HUES64 (cell line): Measurements from ENCODE around the gene PELO.

Experiments used
- H3K27ac ChIP-seq: 2 replicates; pipeline ENCODE4 v1.7.0; 2013; ENCODE audit warnings: low read depth, low read length, inconsistent platforms
- H3K27me3 ChIP-seq: 2 replicates; pipeline ENCODE4 v1.6.1; 2013; ENCODE audit warnings: mild to moderate bottlenecking, low read length; ENCODE audit not compliant: insufficient read depth
- H3K36me3 ChIP-seq: 2 replicates; pipeline ENCODE4 v1.6.1; 2013; ENCODE audit warnings: mild to moderate bottlenecking, low read length; ENCODE audit not compliant: insufficient read depth
- H3K4me1 ChIP-seq: 2 replicates; pipeline ENCODE4 v1.6.1; 2013; ENCODE audit warnings: mild to moderate bottlenecking, low read length, moderate library complexity; ENCODE audit not compliant: insufficient read depth
- H3K4me3 ChIP-seq: 2 replicates; pipeline ENCODE4 v1.5.1; 2013; ENCODE audit warnings: mild to moderate bottlenecking, low read length, moderate library complexity
- H3K9ac ChIP-seq: 2 replicates; pipeline ENCODE4 v1.6.1; 2013; ENCODE audit warnings: mild to moderate bottlenecking, low read depth, low read length
- H3K9me3 ChIP-seq: 2 replicates; pipeline ENCODE4 v1.6.1; 2013; ENCODE audit warnings: low read depth, low read length; ENCODE audit not compliant: insufficient read depth
- WGBS: fragments of 150-250, 120-280 bp; methylation state at CpG from one replicate; pipeline ENCODE4 v1.1.7; 2013; ENCODE audit warnings: missing lambda C conversion rate; 5-methylcytosine and 5-hydroxymethylcytosine counted together

The PELO gene

DNA sequence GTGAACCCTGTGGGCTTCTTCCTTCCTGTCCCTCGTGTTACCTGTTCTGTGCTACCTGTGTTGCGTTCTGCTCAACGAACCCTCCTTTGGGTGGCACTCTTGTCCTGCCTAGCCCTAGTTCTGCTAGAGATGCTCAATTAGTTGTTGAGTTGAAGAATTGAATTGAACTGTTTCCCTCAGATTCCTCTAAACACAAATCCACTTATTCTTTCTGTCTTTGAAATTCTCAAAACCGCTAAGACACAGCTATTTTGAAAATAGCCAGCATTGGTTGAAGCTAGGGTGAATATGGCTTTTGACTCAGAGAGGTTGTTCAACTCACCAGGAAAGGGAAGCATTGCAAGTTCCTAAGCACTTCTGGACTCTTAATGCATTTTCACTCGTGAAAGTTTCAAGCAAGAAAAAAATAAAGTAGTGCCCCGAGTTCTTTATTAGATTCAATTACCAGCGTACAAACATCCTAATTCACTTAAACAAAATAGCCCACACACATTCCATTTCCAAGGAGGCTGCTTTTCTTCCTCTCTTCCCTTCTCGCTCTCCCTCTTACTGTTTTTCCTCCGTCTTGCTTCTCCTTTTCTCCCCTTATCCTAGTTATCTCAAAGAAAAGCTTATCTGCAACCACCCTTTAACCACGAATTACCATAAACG lies 642 bp upstream of the PELO start:
- WGBS = 11% methylated on average over 11 of the region's 11 CpGs
- Histone ChIP-seq H3K4me3 (peak overlapping the region; percentile 69), H3K9me3 (no peaks in the 10 kb centered on the region), H3K27me3 (peaks cover 23% of the 10 kb centered on the region; the same call in 1 of the 2 replicates), H3K27ac (no peak overlapping the region), H3K4me1 (peaks cover 8% of the 10 kb centered on the region; the same call in 1 of the 2 replicates), H3K9ac (no peak overlapping the region), H3K36me3 (no peaks in the 10 kb centered on the region)

DNA sequence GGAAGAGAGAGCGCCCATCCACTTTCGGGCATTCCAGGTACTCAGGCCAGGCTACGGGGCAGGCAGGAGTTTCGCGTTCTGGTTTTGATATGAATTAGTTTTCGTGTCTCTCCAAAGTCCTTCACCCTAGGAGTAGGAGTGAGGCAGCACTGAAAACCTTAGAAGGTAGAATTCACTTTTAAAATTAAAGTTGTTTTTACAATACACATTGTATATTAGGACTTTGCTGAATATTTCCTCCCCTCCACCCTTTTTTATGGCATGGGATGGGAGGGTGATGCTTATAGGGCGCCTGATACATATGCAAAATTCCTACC lies 747 bp downstream of the PELO start:
- Histone ChIP-seq H3K9ac (0 out of 2 replicates have a peak overlapping the region, but pooled peaks have one; percentile 50), H3K4me3 (peak overlapping the region; percentile 69), H3K9me3 (no peaks in the 10 kb centered on the region), H3K27me3 (peaks cover 23% of the 10 kb centered on the region; the same call in 1 of the 2 replicates), H3K27ac (no peak overlapping the region), H3K4me1 (peaks cover 8% of the 10 kb centered on the region; the same call in 1 of the 2 replicates), H3K36me3 (no peaks in the 10 kb centered on the region)
- 3% methylated on average over 5 of the region's 7 CpGs for WGBS

DNA sequence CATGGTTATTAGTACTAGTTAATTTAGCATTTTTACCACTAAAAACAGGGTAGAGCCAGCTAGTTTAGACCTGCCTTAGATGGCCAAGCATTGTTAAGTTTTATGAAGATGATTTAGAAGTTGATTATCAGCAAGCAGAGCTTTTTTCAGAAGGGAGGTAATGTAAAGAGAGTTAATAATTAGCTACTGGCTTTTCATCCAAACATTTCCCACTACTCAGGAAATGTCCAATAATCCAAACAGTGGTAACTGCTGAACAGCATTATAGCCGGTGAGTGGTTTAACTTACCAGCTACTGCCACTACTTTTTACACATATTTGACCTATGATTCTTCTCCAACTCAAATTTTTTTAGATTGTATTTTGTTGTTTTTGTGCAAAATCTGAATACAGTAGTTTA lies 1.7 kb downstream of the PELO start:
- Histone ChIP-seq H3K27ac (no peak overlapping the region), H3K4me1 (peaks cover 8% of the 10 kb centered on the region; the same call in 1 of the 2 replicates), H3K9me3 (no peaks in the 10 kb centered on the region), H3K9ac (no peak overlapping the region), H3K4me3 (peak overlapping the region; percentile 69; the same call in 1 of the 2 replicates), H3K36me3 (no peaks in the 10 kb centered on the region), H3K27me3 (peaks cover 23% of the 10 kb centered on the region; the same call in 1 of the 2 replicates)
- 93% methylated on average over 1 of the region's 1 CpG for WGBS

DNA sequence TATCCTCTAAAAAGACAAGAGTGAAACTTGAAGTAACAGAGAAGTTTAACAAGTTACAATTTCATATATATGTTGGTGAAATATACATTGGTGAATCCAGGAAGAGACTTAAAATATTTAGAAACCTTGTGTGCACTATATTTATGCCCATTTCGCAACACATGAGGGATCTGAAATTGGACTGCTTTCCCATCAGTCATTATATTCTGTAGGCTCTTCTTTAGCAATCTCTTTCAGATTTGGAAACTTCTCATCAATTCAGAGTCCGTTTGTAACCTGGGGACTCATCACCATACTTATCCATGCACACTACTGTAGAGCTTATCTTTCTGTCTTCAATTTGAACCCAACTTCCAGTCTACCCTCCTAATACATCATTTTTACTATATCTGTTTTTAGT lies 2.1 kb downstream of the PELO start:
- H3K4me3 ChIP-seq = no peak overlapping the region

DNA sequence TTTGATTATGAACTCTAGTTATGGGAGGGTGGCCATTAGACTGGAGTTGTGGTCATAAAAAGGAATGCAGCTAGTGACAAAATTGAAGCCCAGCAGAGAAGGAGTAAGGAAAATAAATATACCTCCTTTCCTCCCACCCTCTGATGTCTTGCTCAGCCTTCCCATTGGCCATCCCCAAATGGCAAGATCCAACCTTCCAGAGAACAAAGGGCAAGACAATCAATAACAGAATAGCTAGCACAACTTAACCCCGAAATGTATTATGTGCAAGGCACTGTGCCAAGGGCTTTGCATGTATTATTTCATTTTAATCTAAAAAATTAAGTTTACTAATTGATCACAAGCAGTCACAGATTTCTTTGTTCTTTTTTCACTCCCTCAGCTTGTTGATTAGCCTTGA lies 3.6 kb downstream of the PELO start:
- no peak overlapping the region for H3K9ac ChIP-seq
- H3K27ac ChIP-seq = no peak overlapping the region
- H3K27me3 ChIP-seq = peaks cover 23% of the 10 kb centered on the region; the same call in 1 of the 2 replicates
- H3K4me1 ChIP-seq = peaks cover 8% of the 10 kb centered on the region; the same call in 1 of the 2 replicates
- no peaks in the 10 kb centered on the region for H3K36me3 ChIP-seq
- WGBS = 78% methylated on average over 1 of the region's 1 CpG
- H3K4me3 ChIP-seq = no peak overlapping the region
- H3K9me3 ChIP-seq = no peaks in the 10 kb centered on the region

More for the DNA sequence above, 2.1 kb downstream of the PELO start:
- peaks cover 23% of the 10 kb centered on the region; the same call in 1 of the 2 replicates for H3K27me3 ChIP-seq
- no peak overlapping the region for H3K9ac ChIP-seq
- no peak overlapping the region for H3K27ac ChIP-seq
- H3K36me3 ChIP-seq = no peaks in the 10 kb centered on the region
- H3K4me1 ChIP-seq = peaks cover 8% of the 10 kb centered on the region; the same call in 1 of the 2 replicates
- H3K9me3 ChIP-seq = no peaks in the 10 kb centered on the region
- WGBS = over 99% methylated on average over 2 of the region's 2 CpGs

DNA sequence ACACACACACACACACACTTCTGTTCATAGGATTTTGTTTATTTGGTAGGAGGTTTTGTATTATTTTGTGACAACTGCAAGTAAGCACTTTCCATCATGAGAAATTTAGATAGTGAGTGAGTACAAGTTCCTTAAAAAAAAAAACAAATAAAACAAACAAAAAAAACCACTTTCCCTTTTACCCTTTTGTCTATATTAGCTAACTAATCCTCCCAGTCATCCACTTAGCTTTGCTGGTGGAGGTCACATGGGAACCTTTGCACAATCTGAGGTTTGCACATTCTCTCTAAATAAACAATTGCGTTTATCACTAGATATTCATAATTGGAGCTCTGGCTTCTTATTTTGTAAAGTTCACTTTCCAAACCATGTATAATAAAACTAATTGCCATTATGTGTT lies 6.8 kb downstream of the PELO start:
- peaks cover 13% of the 10 kb centered on the region for H3K4me1 ChIP-seq

DNA sequence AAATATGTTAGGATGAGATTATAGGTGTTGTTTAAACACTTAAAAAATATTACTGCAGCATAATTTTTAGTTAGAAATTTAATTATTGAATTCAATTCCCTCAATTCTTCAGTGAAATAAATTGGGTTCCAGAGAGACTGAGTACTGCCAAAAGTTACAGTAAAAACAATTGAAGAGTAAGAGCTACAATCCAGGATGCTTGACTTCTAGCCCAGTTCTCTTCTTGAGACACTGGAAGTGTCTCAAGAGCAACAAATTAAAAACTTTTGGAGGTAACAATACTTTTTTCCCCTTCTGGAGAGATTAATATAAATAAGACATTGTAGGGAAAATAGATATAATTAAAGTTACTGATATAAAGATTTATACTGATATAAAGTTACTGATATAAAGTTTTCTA lies 8.3 kb downstream of the PELO start:
- Histone ChIP-seq H3K9ac (no peak overlapping the region), H3K27ac (no peak overlapping the region), H3K36me3 (no peaks in the 10 kb centered on the region), H3K4me1 (peaks cover 13% of the 10 kb centered on the region), H3K27me3 (no peaks in the 10 kb centered on the region), H3K4me3 (no peak overlapping the region), H3K9me3 (no peaks in the 10 kb centered on the region)

More for the DNA sequence above, 6.8 kb downstream of the PELO start:
- 100% methylated on average over 1 of the region's 1 CpG for WGBS
- Histone ChIP-seq H3K9ac (no peak overlapping the region), H3K27ac (no peak overlapping the region), H3K4me3 (no peak overlapping the region), H3K27me3 (peaks cover 7% of the 10 kb centered on the region; the same call in 1 of the 2 replicates), H3K36me3 (no peaks in the 10 kb centered on the region), H3K9me3 (no peaks in the 10 kb centered on the region)

DNA sequence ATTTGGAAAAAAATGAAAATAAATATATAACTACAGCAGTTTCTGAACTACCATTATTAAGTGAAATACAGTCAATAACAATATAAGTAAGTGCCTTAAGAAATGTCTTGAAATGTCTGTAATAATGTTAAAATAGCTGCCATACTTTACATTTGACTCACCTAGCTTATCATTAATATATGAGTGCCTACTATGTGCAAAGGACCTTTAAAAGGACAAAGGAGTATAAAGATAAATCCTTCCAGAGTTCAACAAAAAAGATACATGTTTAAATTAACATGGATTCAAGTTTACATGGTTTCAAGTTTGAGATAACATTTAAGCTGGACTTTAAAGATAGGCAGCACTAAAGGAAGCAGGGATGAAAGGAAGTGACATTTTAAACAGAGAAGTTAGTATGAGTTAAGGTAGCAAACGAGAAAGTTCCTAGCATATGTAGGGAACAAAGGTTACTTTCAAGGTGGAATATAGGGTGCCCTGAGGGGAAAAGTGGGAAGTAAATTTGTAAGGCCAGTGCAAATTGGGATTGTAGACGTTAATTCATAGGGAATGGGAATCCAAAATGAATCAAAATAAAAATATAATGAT lies 8.9 kb downstream of the PELO start:
- Histone ChIP-seq H3K4me3 (no peak overlapping the region), H3K36me3 (peaks cover 3% of the 10 kb centered on the region), H3K9me3 (no peaks in the 10 kb centered on the region), H3K4me1 (peaks cover 16% of the 10 kb centered on the region), H3K27me3 (no peaks in the 10 kb centered on the region), H3K27ac (no peak overlapping the region), H3K9ac (no peak overlapping the region)
- WGBS = 77% methylated on average over 2 of the region's 2 CpGs

DNA sequence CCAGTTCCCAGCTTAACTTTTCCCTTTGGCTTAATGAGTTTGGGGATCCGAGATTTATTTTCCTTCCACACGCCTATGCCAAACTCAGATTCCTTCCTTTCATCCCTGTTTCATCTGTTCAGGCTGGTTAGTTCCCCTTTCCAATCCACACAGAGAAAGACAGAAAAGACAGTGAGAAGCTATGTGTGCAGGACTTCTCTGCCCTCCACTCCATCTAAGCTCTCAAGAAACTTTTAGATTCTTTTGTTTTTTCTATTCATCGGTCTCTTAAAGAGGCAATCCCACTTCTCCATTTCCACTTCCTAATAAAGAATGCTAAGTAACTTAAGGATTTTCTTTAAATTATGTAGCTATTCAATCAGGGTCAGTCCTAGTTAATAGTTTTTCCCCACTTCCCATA lies 11.2 kb downstream of the PELO start:
- Histone ChIP-seq H3K4me1 (peaks cover 34% of the 10 kb centered on the region), H3K9ac (peak overlapping the region; percentile 81; the same call in 1 of the 2 replicates), H3K9me3 (no peaks in the 10 kb centered on the region), H3K27me3 (no peaks in the 10 kb centered on the region), H3K4me3 (peak overlapping the region; percentile 88), H3K27ac (peak overlapping the region; percentile 8; the same call in 1 of the 2 replicates), H3K36me3 (peaks cover 24% of the 10 kb centered on the region)
- WGBS = 54% methylated on average over 2 of the region's 3 CpGs

DNA sequence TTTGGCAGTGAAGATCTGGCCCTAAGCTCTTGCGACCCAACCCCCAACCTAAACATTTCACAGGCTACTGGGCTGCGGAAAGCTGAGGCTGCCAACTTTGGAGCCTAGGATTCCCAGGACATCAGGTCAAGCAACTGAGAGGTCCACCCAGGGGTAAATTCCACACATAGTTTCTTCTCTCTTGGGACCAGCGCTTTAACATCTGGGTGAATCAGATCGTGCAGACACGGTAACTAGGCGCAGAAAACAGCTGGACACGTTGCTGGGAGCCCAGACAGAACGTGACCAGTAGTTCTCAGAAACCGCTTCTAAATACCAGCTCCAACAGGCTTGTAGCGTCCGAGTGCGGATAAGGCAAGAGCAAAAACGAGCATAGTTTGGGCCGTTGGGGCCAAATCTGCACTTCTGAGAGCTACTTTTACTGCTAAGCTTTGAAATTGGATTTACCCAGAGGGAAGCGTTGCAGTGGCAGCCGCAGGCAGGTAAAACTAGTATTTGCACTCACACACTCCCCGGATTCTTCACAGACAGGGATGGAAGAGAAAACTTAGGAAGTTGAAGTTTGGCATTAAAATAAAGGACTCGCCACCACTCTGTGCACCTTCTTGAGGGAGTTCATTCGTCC lies 11.8 kb downstream of the PELO start:
- H3K4me1 ChIP-seq = peaks cover 38% of the 10 kb centered on the region
- peak overlapping the region; percentile 94 for H3K27ac ChIP-seq
- H3K9me3 ChIP-seq = no peaks in the 10 kb centered on the region
- peak overlapping the region; percentile 88 for H3K4me3 ChIP-seq
- peaks cover 29% of the 10 kb centered on the region for H3K36me3 ChIP-seq
- H3K9ac ChIP-seq = peak overlapping the region; percentile 81
- WGBS = under 1% methylated on average over 18 of the region's 19 CpGs
- no peaks in the 10 kb centered on the region for H3K27me3 ChIP-seq

DNA sequence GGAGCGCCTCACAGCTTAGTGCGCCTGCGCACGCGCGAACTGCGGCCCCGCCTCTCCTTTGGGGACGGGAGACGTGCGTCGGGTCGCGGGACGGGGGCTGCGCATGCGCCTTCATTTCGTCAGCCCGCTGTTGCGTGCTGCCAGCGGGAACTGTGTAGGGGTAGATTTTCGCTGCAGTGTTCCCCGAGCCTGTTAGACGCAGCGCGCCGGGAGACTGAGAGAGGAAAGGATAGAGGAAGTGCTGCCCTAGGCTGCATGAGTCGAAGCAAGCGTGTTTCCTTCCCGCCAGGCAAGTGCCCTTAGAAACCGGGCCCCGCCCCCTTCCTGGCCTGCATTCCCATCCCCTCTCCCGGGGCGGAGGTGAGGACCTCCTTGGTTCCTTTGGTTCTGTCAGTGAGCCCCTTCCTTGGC lies 12.3 kb downstream of the PELO start:
- peaks cover 38% of the 10 kb centered on the region for H3K4me1 ChIP-seq
- no peaks in the 10 kb centered on the region for H3K27me3 ChIP-seq
- H3K4me3 ChIP-seq = peak overlapping the region; percentile 88
- H3K9me3 ChIP-seq = no peaks in the 10 kb centered on the region
- peaks cover 31% of the 10 kb centered on the region for H3K36me3 ChIP-seq
- WGBS = under 1% methylated on average over 34 of the region's 34 CpGs
- H3K9ac ChIP-seq = peak overlapping the region; percentile 81
- H3K27ac ChIP-seq = peak overlapping the region; percentile 94
